ENCODE results near the gene AHRR. TPM values are rescaled to one million over a fixed set of nuclear protein-coding genes. Genes with fewer than 3 reads are reported as not detected.

The AHRR gene
- total and polyA plus RNA-seq, 10 of the 15 experiments (the other 5 are each of a cell fraction or from before 2014, with no cell fraction given) = 0.90 to 35.2 (median 19.2) TPM

GRCh38 chr5:399296-400281, 78.1 kb downstream of the AHRR start (continued):
- TF ChIP-seq, protein P1, sequence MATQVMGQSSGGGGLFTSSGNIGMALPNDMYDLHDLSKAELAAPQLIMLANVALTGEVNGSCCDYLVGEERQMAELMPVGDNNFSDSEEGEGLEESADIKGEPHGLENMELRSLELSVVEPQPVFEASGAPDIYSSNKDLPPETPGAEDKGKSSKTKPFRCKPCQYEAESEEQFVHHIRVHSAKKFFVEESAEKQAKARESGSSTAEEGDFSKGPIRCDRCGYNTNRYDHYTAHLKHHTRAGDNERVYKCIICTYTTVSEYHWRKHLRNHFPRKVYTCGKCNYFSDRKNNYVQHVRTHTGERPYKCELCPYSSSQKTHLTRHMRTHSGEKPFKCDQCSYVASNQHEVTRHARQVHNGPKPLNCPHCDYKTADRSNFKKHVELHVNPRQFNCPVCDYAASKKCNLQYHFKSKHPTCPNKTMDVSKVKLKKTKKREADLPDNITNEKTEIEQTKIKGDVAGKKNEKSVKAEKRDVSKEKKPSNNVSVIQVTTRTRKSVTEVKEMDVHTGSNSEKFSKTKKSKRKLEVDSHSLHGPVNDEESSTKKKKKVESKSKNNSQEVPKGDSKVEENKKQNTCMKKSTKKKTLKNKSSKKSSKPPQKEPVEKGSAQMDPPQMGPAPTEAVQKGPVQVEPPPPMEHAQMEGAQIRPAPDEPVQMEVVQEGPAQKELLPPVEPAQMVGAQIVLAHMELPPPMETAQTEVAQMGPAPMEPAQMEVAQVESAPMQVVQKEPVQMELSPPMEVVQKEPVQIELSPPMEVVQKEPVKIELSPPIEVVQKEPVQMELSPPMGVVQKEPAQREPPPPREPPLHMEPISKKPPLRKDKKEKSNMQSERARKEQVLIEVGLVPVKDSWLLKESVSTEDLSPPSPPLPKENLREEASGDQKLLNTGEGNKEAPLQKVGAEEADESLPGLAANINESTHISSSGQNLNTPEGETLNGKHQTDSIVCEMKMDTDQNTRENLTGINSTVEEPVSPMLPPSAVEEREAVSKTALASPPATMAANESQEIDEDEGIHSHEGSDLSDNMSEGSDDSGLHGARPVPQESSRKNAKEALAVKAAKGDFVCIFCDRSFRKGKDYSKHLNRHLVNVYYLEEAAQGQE (IDR thresholded peaks at IDR 0.05; ENCODE audit: low read depth, low read length) = no peak
- TF ChIP-seq, protein P2, sequence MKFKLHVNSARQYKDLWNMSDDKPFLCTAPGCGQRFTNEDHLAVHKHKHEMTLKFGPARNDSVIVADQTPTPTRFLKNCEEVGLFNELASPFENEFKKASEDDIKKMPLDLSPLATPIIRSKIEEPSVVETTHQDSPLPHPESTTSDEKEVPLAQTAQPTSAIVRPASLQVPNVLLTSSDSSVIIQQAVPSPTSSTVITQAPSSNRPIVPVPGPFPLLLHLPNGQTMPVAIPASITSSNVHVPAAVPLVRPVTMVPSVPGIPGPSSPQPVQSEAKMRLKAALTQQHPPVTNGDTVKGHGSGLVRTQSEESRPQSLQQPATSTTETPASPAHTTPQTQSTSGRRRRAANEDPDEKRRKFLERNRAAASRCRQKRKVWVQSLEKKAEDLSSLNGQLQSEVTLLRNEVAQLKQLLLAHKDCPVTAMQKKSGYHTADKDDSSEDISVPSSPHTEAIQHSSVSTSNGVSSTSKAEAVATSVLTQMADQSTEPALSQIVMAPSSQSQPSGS (IDR thresholded peaks at IDR 0.05; ENCODE audit: low read length) = peak; percentile 80
- peak; percentile 72 for TF ChIP-seq POLR2AphosphoS5 (IDR thresholded peaks at IDR 0.05; ENCODE audit: low read length)
- TF ChIP-seq, protein P3, sequence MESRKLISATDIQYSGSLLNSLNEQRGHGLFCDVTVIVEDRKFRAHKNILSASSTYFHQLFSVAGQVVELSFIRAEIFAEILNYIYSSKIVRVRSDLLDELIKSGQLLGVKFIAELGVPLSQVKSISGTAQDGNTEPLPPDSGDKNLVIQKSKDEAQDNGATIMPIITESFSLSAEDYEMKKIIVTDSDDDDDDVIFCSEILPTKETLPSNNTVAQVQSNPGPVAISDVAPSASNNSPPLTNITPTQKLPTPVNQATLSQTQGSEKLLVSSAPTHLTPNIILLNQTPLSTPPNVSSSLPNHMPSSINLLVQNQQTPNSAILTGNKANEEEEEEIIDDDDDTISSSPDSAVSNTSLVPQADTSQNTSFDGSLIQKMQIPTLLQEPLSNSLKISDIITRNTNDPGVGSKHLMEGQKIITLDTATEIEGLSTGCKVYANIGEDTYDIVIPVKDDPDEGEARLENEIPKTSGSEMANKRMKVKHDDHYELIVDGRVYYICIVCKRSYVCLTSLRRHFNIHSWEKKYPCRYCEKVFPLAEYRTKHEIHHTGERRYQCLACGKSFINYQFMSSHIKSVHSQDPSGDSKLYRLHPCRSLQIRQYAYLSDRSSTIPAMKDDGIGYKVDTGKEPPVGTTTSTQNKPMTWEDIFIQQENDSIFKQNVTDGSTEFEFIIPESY (IDR thresholded peaks at IDR 0.05) = 0 out of 2 replicates have a peak, but pooled peaks have one; percentile 22
- TF ChIP-seq EED (IDR thresholded peaks at IDR 0.05; ENCODE audit: low read depth) = peak; percentile 99
- peak; percentile 75; the same call in 1 of the 2 replicates for TF ChIP-seq NR2F1 (conservative IDR thresholded peaks at IDR 0.05)
- TF ChIP-seq ZNF217 (IDR thresholded peaks at IDR 0.05) = 0 out of 2 replicates have a peak, but pooled peaks have one; percentile 17
- peak; percentile 89 for TF ChIP-seq RUNX3 (IDR thresholded peaks at IDR 0.05; ENCODE audit: low read length)
- peak; percentile 98 for TF ChIP-seq TCF12 (IDR thresholded peaks at IDR 0.05; ENCODE audit: low read depth, low read length)
- peak; percentile 93 for TF ChIP-seq CREM (IDR thresholded peaks at IDR 0.05; ENCODE audit: low read depth)
- TF ChIP-seq MEF2B (IDR thresholded peaks at IDR 0.05; ENCODE audit: partially characterized antibody, poor library complexity, severe bottlenecking) = peak; percentile 98
- no peak for TF ChIP-seq E2F8 (IDR thresholded peaks at IDR 0.05; ENCODE audit: low read depth, partially characterized antibody)
- TF ChIP-seq E2F4 (IDR thresholded peaks at IDR 0.05; ENCODE audit: low read depth, low read length) = no peak

Measured in GM12878 (cell line).